Stomach (tissue), 9 donors: ENCODE results near the gene HNRNPLL. TPM values are rescaled to one million over a fixed set of nuclear protein-coding genes. Genes with fewer than 3 reads are reported as not detected.
A peak's percentile ranks its signal among the peaks of the same experiment; 100 is the strongest.

Source experiments
- DNase-seq, 2 donors: peaks; one replicate each; pipeline versions ENCODE4 v3.0.0 to v3.0.0-alpha.2; 2013 to 2019
- H3K27ac ChIP-seq, 5 donors: fragments of 200-600 bp in 4 of 5; sonication (generic) in 4 of 5; one replicate each; pipeline ENCODE4 v1.5.1; 2013 to 2019; ENCODE audit warnings: mild to moderate bottlenecking in 1 of 5, moderate library complexity in 1 of 5
- H3K27me3 ChIP-seq, 3 donors: fragments of 200-600 bp; sonication (generic); one replicate each; pipeline ENCODE4 v1.5.1; 2017 to 2019; ENCODE audit warnings: mixed run types in 1 of 3
- H3K36me3 ChIP-seq, 4 donors: fragments of 200-600 bp; sonication (generic); 1 replicate in 3 of 4; 2 replicates in 1 of 4; pipeline ENCODE4 v1.5.1; 2016 to 2019
- H3K4me1 ChIP-seq, 4 donors: fragments of 200-600 bp; sonication (generic); one replicate each; pipeline ENCODE4 v1.5.1; 2016 to 2019
- H3K4me3 ChIP-seq, 4 donors: fragments of 200-600 bp; sonication (generic) in 3 of 4; one replicate each; pipeline ENCODE4 v1.5.1; 2016 to 2019; ENCODE audit warnings: mild to moderate bottlenecking in 1 of 4
- H3K9me3 ChIP-seq, 4 donors: fragments of 200-600 bp; sonication (generic); one replicate each; pipeline ENCODE4 v1.5.1; 2016 to 2019
- CTCF ChIP-seq, 7 experiments: fragments of 450-650 bp in 4 of 7; fragments of 200-600 bp in 3 of 7; sonication (generic) in 3 of 7; IDR thresholded peaks; one replicate each; pipeline ENCODE4 v1.5.1; 2016 to 2019; ENCODE audit warnings: antibody characterized with exemption in 7 of 7, control low read depth in 2 of 7, mild to moderate bottlenecking in 1 of 7
- EP300 ChIP-seq: sonication (generic); formaldehyde crosslinking; IDR thresholded peaks from one replicate; pipeline ENCODE4 v1.6.1; 2017; ENCODE audit warnings: antibody characterized with exemption
- POLR2A ChIP-seq, 4 donors: fragments of 450-650 bp; IDR thresholded peaks; one replicate each; pipeline ENCODE4 v1.6.1; 2016; ENCODE audit warnings: antibody characterized with exemption in 4 of 4, control low read depth in 2 of 4, mild to moderate bottlenecking in 1 of 4, moderate library complexity in 1 of 4
- POLR2AphosphoS5 ChIP-seq, 3 donors: sonication (generic); formaldehyde crosslinking; IDR thresholded peaks; one replicate each; pipeline ENCODE4 v1.6.1; 2016; ENCODE audit warnings: antibody characterized with exemption in 3 of 3
- WGBS, 5 donors: extraction: QIAGEN DNeasy Blood & Tissue Kit in 3 of 5; methylation state at CpG; one replicate each; pipeline versions ENCODE4 v1.1.5 to v1.1.7; 2013 to 2018; 5-methylcytosine and 5-hydroxymethylcytosine counted together
- intact Hi-C: fragments of 100-400 bp; cut with DNase I; formaldehyde crosslinking; loops from one replicate; pipeline ENCODE4 v1.15.1; 2023; ENCODE audit warnings: low total_unique reads
- polyA plus RNA-seq, 3 donors: library from polyadenylated mRNA; stranded (reverse); fragments of 200-250 nt; gene quantifications; one replicate each; pipeline ENCODE4 v1.2.3, GENCODE V29; 2013
- total RNA-seq, 5 donors: library from RNA; depleted of rRNA; stranded (reverse); fragments of >200 nt; gene quantifications; one replicate each; pipeline versions ENCODE4 v1.1.0 to v1.2.3, GENCODE V29; 2014 to 2016
- donor health status: healthy with polysubstance abuse.
- donor health status: Bipolar disorder and iron deficiency.
- donor health status: healthy.

The HNRNPLL gene
- total and polyA plus RNA-seq, 8 donors: 12.2 to 97.9 (median 25.7) TPM

- no peaks in the 10 kb centered on the region for H3K27me3 ChIP-seq
- H3K4me3 ChIP-seq: peak overlapping the region in 1 of 4 donors; percentile 18
- 2 to 8% (median 5%) methylated on average over 1 of the region's 1 CpG for WGBS, 5 donors
- peak in 1 of 2 donors; percentile 18 for DNase-seq
- H3K9me3 ChIP-seq: no peaks in the 10 kb centered on the region
- intact Hi-C loops: no loop called here
- no peaks in the 10 kb centered on the region for H3K36me3 ChIP-seq
- peaks cover 40 to 86% (median 61%) of the 10 kb centered on the region in 4 donors for H3K4me1 ChIP-seq
- TF ChIP-seq POLR2A (IDR thresholded peaks at IDR 0.05) (no peak), CTCF (IDR thresholded peaks at IDR 0.05) (no peak), POLR2AphosphoS5 (IDR thresholded peaks at IDR 0.05) (no peak), EP300 (no peak)
- H3K27ac ChIP-seq: peak overlapping the region in 4 of 5 donors; percentile 25 to 99 (median 98)
Observed at GRCh38 chr2:38598991-38599295, 3.8 kb downstream of the HNRNPLL start.

GRCh38 chr2:38598200-38598990 lies 4.3 kb downstream of the HNRNPLL start:
- intact Hi-C loops: no loop called here
- 66 to 68% (median 68%) methylated on average over 5 of the region's 5 CpGs for WGBS, 5 donors
- Histone ChIP-seq H3K9me3 (no peaks in the 10 kb centered on the region), H3K27me3 (no peaks in the 10 kb centered on the region), H3K4me3 (peak overlapping the region in 1 of 4 donors; percentile 18), H3K27ac (peak overlapping the region in 4 of 5 donors; percentile 25 to 99 (median 74)), H3K36me3 (no peaks in the 10 kb centered on the region), H3K4me1 (peaks cover 40 to 86% (median 59%) of the 10 kb centered on the region in 4 donors)
- DNase-seq: no peak
- TF ChIP-seq CTCF (IDR thresholded peaks at IDR 0.05) (no peak), POLR2A (IDR thresholded peaks at IDR 0.05) (no peak), POLR2AphosphoS5 (IDR thresholded peaks at IDR 0.05) (no peak), EP300 (no peak)

- intact Hi-C loops: no loop called here
- Histone ChIP-seq H3K4me1 (peaks cover 40 to 96% (median 65%) of the 10 kb centered on the region in 4 donors), H3K27ac (peak overlapping the region in 2 of 5 donors; percentile 98 to 99), H3K36me3 (no peaks in the 10 kb centered on the region), H3K4me3 (no peak overlapping the region), H3K9me3 (no peaks in the 10 kb centered on the region), H3K27me3 (no peaks in the 10 kb centered on the region)
- WGBS, 5 donors: 58 to 67% (median 60%) methylated on average over 5 of the region's 5 CpGs
- no peak for DNase-seq
- TF ChIP-seq POLR2AphosphoS5 (IDR thresholded peaks at IDR 0.05) (no peak), POLR2A (IDR thresholded peaks at IDR 0.05) (no peak), CTCF (IDR thresholded peaks at IDR 0.05) (no peak), EP300 (no peak)
Observed at GRCh38 chr2:38597115-38597514, 5.6 kb downstream of the HNRNPLL start.

GRCh38 chr2:38596229-38596628 lies 6.5 kb downstream of the HNRNPLL start:
- intact Hi-C loops: no loop called here
- peaks cover 0 to 2% (median 0%) of the 10 kb centered on the region in 4 donors for H3K36me3 ChIP-seq
- peak overlapping the region in 2 of 5 donors; percentile 20 to 99 for H3K27ac ChIP-seq
- no peak for DNase-seq
- peaks cover 40 to 99% (median 68%) of the 10 kb centered on the region in 4 donors for H3K4me1 ChIP-seq
- WGBS, 5 donors: 85 to 94% (median 89%) methylated on average over 6 of the region's 6 CpGs
- no peaks in the 10 kb centered on the region for H3K9me3 ChIP-seq
- no peak overlapping the region for H3K4me3 ChIP-seq
- TF ChIP-seq EP300 (no peak), POLR2A (IDR thresholded peaks at IDR 0.05) (no peak), CTCF (IDR thresholded peaks at IDR 0.05) (no peak), POLR2AphosphoS5 (IDR thresholded peaks at IDR 0.05) (no peak)
- H3K27me3 ChIP-seq: no peaks in the 10 kb centered on the region
